PC-9 (cell line): ENCODE results near the gene ATP5ME. TPM values are rescaled to one million over a fixed set of nuclear protein-coding genes. Genes with fewer than 3 reads are reported as not detected.
A peak's percentile ranks its signal among the peaks of the same experiment; 100 is the strongest.

Experiments used
- BruUV-seq: library from RNA; stranded (reverse); fragments of 400-500 nt; replicated peaks from 2 replicates; lab custom pipeline; 2021; lab: Mats Ljungman, UMichigan
- CTCF ChIA-PET: fragments of 300-600 bp; sonication (Branson Sonifier 250); formaldehyde crosslinking; loops from one replicate; lab custom pipeline; 2022; ENCODE audit warnings: antibody characterized with exemption; lab: Charles Lee
- POLR2A ChIA-PET: fragments of 300-600 bp; sonication (Branson Sonifier 250); formaldehyde crosslinking; loops from one replicate; lab custom pipeline; 2022; ENCODE audit warnings: antibody characterized with exemption; ENCODE audit not compliant: unreplicated experiment; lab: Charles Lee
- DNase-seq, 2 experiments: peaks; one replicate each; pipeline versions ENCODE4 v3.0.0 to v3.0.0-alpha.2; 2015 to 2022; ENCODE audit warnings: mixed read lengths in 1 of 2
- H2AFZ ChIP-seq: fragments of 200-600 bp; sonication (generic); 2 replicates; pipeline ENCODE4 v1.8.1; 2017; ENCODE audit warnings: antibody characterized with exemption
- H3F3A ChIP-seq: fragments of 200-600 bp; sonication (generic); 2 replicates; pipeline ENCODE4 v1.8.1; 2017; ENCODE audit warnings: antibody characterized with exemption, mild to moderate bottlenecking, low read depth; ENCODE audit not compliant: insufficient read depth
- H3K27ac ChIP-seq: fragments of 200-600 bp; sonication (generic); 2 replicates; pipeline ENCODE4 v1.6.1; 2016; ENCODE audit warnings: mixed run types
- H3K27me3 ChIP-seq: fragments of 200-600 bp; sonication (generic); 2 replicates; pipeline ENCODE4 v1.6.1; 2016; ENCODE audit warnings: low read depth, mixed run types; ENCODE audit not compliant: insufficient read depth
- H3K36me3 ChIP-seq: fragments of 200-600 bp; sonication (generic); 2 replicates; pipeline ENCODE4 v1.6.1; 2016; ENCODE audit warnings: low read depth, mixed run types
- H3K4me1 ChIP-seq: fragments of 200-600 bp; sonication (generic); replicated peaks from 2 replicates; pipeline ENCODE4 v1.6.1; 2016; ENCODE audit warnings: mixed run types; ENCODE audit not compliant: insufficient read depth
- H3K4me2 ChIP-seq: fragments of 200-600 bp; sonication (generic); 2 replicates; pipeline ENCODE4 v1.6.1; 2017; ENCODE audit warnings: mixed run types
- H3K4me3 ChIP-seq: fragments of 200-600 bp; sonication (generic); 2 replicates; pipeline ENCODE4 v1.6.1; 2016; ENCODE audit warnings: mixed run types
- H3K79me2 ChIP-seq: fragments of 200-600 bp; sonication (generic); 2 replicates; pipeline ENCODE4 v1.6.1; 2017; ENCODE audit warnings: low read depth, mixed run types
- H3K9me2 ChIP-seq: fragments of 200-600 bp; sonication (generic); 2 replicates; pipeline ENCODE4 v1.8.1; 2017; ENCODE audit warnings: mild to moderate bottlenecking; ENCODE audit not compliant: insufficient read depth
- H3K9me3 ChIP-seq: fragments of 200-600 bp; sonication (generic); 2 replicates; pipeline ENCODE4 v1.8.1; 2016; ENCODE audit warnings: low read depth; ENCODE audit not compliant: insufficient read depth
- H4K20me1 ChIP-seq: fragments of 200-600 bp; sonication (generic); 2 replicates; pipeline ENCODE4 v1.8.1; 2017; ENCODE audit not compliant: insufficient read depth
- CTCF ChIP-seq: fragments of 200-600 bp; sonication (generic); conservative IDR thresholded peaks from 2 replicates; pipeline ENCODE4 v1.6.1; 2017; ENCODE audit warnings: mixed run types, antibody characterized with exemption, mild to moderate bottlenecking, moderate library complexity
- EZH2 ChIP-seq: fragments of 200-600 bp; sonication (generic); IDR thresholded peaks from 2 replicates; pipeline ENCODE4 v1.8.0; 2017; ENCODE audit warnings: antibody characterized with exemption, low read depth
- intact Hi-C: fragments of 100-400 bp; cut with micrococcal nuclease; formaldehyde crosslinking; loops from one replicate; pipeline ENCODE4 v1.10.0; 2022; ENCODE audit not compliant: unreplicated experiment
- total RNA-seq: library from RNA; stranded (reverse); gene quantifications from 2 replicates; pipeline ENCODE4 v1.2.3, GENCODE V29; 2021

The ATP5ME gene
- total RNA-seq, 1 experiment from 2014 or later = 334 TPM

GRCh38 chr4:675980-676870 is 2.1 kb upstream of the ATP5ME start:
- peaks cover 5% of the 10 kb centered on the region; the same call in 1 of the 2 replicates for H3K36me3 ChIP-seq
- peak overlapping the region; percentile 96 for H3K4me2 ChIP-seq
- BruUV-seq = no TSS peak
- H3K27me3 ChIP-seq = no peaks in the 10 kb centered on the region
- H3F3A ChIP-seq = 0 out of 2 replicates have a peak, but pooled peaks cover 3% of the 10 kb centered on the region
- no peak overlapping the region for H2AFZ ChIP-seq
- peaks cover 14% of the 10 kb centered on the region for H3K4me1 ChIP-seq
- TF ChIP-seq EZH2 = no peak
- no peak for TF ChIP-seq CTCF
- ChIA-PET CTCF (no interaction called here), POLR2A (no interaction called here)
- no peak overlapping the region for H3K27ac ChIP-seq
- DNase-seq = peak in 1 of 2 experiments; percentile 33
- no peak overlapping the region; the same call in 1 of the 2 replicates for H3K4me3 ChIP-seq
- peaks cover 26% of the 10 kb centered on the region for H3K79me2 ChIP-seq
- intact Hi-C loops = no loop called here
- no peaks in the 10 kb centered on the region for H4K20me1 ChIP-seq
- H3K9me3 ChIP-seq = no peaks in the 10 kb centered on the region
- H3K9me2 ChIP-seq = no peaks in the 10 kb centered on the region

GRCh38 chr4:675036-675882 is 1.2 kb upstream of the ATP5ME start:
- TF ChIP-seq CTCF (no peak), EZH2 (no peak)
- Histone ChIP-seq H3K79me2 (peaks cover 26% of the 10 kb centered on the region), H3K4me1 (peaks cover 14% of the 10 kb centered on the region), H3K4me2 (peak overlapping the region; percentile 96), H3K27ac (peak overlapping the region; percentile 25; the same call in 1 of the 2 replicates), H4K20me1 (no peaks in the 10 kb centered on the region), H3K4me3 (peak overlapping the region; percentile 79), H3K36me3 (peaks cover 5% of the 10 kb centered on the region; the same call in 1 of the 2 replicates), H3K9me3 (no peaks in the 10 kb centered on the region), H3F3A (0 out of 2 replicates have a peak, but pooled peaks cover 3% of the 10 kb centered on the region), H2AFZ (peak overlapping the region; percentile 94), H3K9me2 (no peaks in the 10 kb centered on the region), H3K27me3 (no peaks in the 10 kb centered on the region)
- POLR2A ChIA-PET = no interaction called here
- CTCF ChIA-PET = no interaction called here
- DNase-seq = no peak
- intact Hi-C loops = no loop called here
- BruUV-seq = TSS peak; percentile 44
